Thoracic aorta (tissue), 2 donors: Measurements from ENCODE around the gene SEC63. TPM values are rescaled to one million over a fixed set of nuclear protein-coding genes. Genes with fewer than 3 reads are reported as not detected.
"Not testable (repeated sequence)": the region's sequence is repeated elsewhere in the genome, so short reads cannot be mapped to it uniquely, and the experiment has no call there.

Source experiments
- ATAC-seq: fragments of 150-250 bp; one replicate; pipeline ENCODE4 v1.8.0; 2017; ENCODE audit warnings: low read depth; ENCODE audit not compliant: insufficient number of reproducible peaks, low FRiP score
- DNase-seq: peaks from one replicate; pipeline ENCODE4 v3.0.0-alpha.2; 2020; ENCODE audit warnings: low spot score
- H3K27ac ChIP-seq, 2 donors: fragments of 200-600 bp; sonication (generic); 1 replicate in 1 of 2; 2 replicates in 1 of 2; pipeline ENCODE4 v1.5.1; 2016; ENCODE audit warnings: mild to moderate bottlenecking in 2 of 2, moderate library complexity in 2 of 2
- H3K27me3 ChIP-seq: fragments of 200-600 bp; sonication (generic); replicated peaks from 2 replicates; pipeline ENCODE4 v1.6.0; 2016; ENCODE audit warnings: mild to moderate bottlenecking; ENCODE audit not compliant: insufficient read depth
- H3K36me3 ChIP-seq: fragments of 200-600 bp; sonication (generic); one replicate; pipeline ENCODE4 v1.5.1; 2016
- H3K4me1 ChIP-seq, 2 donors: fragments of 200-600 bp; sonication (generic); 1 replicate in 1 of 2; 2 replicates in 1 of 2; pipeline versions ENCODE4 v1.5.1 to v1.6.0; 2016; ENCODE audit warnings: low read depth in 2 of 2, mild to moderate bottlenecking in 1 of 2; ENCODE audit not compliant: control insufficient read depth in 1 of 2
- H3K4me3 ChIP-seq: fragments of 200-600 bp; sonication (generic); 2 replicates; pipeline ENCODE4 v1.5.1; 2016; ENCODE audit warnings: mild to moderate bottlenecking
- H3K9me3 ChIP-seq: fragments of 200-600 bp; sonication (generic); 2 replicates; pipeline ENCODE4 v1.5.1; 2016
- CTCF ChIP-seq: fragments of 200-600 bp; sonication (generic); IDR thresholded peaks from one replicate; pipeline ENCODE4 v1.5.1; 2019; ENCODE audit warnings: antibody characterized with exemption
- total RNA-seq, 2 donors: library from RNA; depleted of rRNA; stranded (reverse); fragments of >200 nt; gene quantifications; one replicate each; pipeline versions ENCODE4 v1.1.0 to v1.2.3, GENCODE V29; 2016

Gene SEC63
- total RNA-seq, 2 donors from 2014 or later, result 39.4 to 39.5 TPM

GRCh38 chr6:107928984-107929383, 29.0 kb downstream of the SEC63 start:
- Histone ChIP-seq H3K36me3 (no peaks in the 10 kb centered on the region), H3K27me3 (no peaks in the 10 kb centered on the region), H3K9me3 (peaks cover 3% of the 10 kb centered on the region), H3K4me1 (no peaks in the 10 kb centered on the region), H3K4me3 (no peak overlapping the region), H3K27ac (no peak overlapping the region)
- DNase-seq (no peak), ATAC-seq (no peak)
- TF ChIP-seq CTCF, result no peak

GRCh38 chr6:107926697-107927544, 31.1 kb downstream of the SEC63 start:
- not testable (repeated sequence) for H3K4me1 ChIP-seq, H3K27me3 ChIP-seq, H3K9me3 ChIP-seq, H3K27ac ChIP-seq, H3K4me3 ChIP-seq, ATAC-seq, DNase-seq, H3K36me3 ChIP-seq

- no peak for TF ChIP-seq CTCF
- ATAC-seq, result no peak
- H3K27ac ChIP-seq, result no peak overlapping the region
- DNase-seq, result no peak
- H3K36me3 ChIP-seq, result peaks cover 28% of the 10 kb centered on the region
- peaks cover 14% of the 10 kb centered on the region for H3K9me3 ChIP-seq
- no peaks in the 10 kb centered on the region for H3K4me1 ChIP-seq
- H3K4me3 ChIP-seq, result no peak overlapping the region
- H3K27me3 ChIP-seq, result no peaks in the 10 kb centered on the region
These were observed 40.3 kb downstream of the SEC63 start for GRCh38 chr6:107917451-107918375.

- Histone ChIP-seq H3K9me3 (peaks cover 14% of the 10 kb centered on the region), H3K36me3 (peaks cover 33% of the 10 kb centered on the region)
These were observed 41.0 kb downstream of the SEC63 start for GRCh38 chr6:107916961-107917360.

GRCh38 chr6:107911692-107912091, 46.3 kb downstream of the SEC63 start:
- Histone ChIP-seq H3K4me1 (no peaks in the 10 kb centered on the region), H3K36me3 (peaks cover 19% of the 10 kb centered on the region), H3K27me3 (no peaks in the 10 kb centered on the region), H3K9me3 (no peaks in the 10 kb centered on the region), H3K27ac (no peak overlapping the region), H3K4me3 (no peak overlapping the region)
- no peak for ATAC-seq
- TF ChIP-seq CTCF, result no peak
- DNase-seq, result no peak

More at GRCh38 chr6:107916961-107917360, 41.0 kb downstream of the SEC63 start:
- not testable (repeated sequence) for H3K4me3 ChIP-seq, H3K27me3 ChIP-seq, H3K4me1 ChIP-seq, DNase-seq, ATAC-seq, H3K27ac ChIP-seq
